Testis (tissue), 2 donors: ENCODE data around the gene SASH3.

Source experiments
- POLR2A ChIP-seq: fragments of 450-650 bp; IDR thresholded peaks from one replicate; pipeline ENCODE4 v1.6.1; 2017; ENCODE audit warnings: antibody characterized with exemption, mild to moderate bottlenecking, moderate library complexity
- TF ChIP-seq, protein P1 (sequence below), 3 experiments: fragments of 450-650 bp in 2 of 3; fragments of 200-600 bp in 1 of 3; sonication (generic) in 1 of 3; IDR thresholded peaks; one replicate each; pipeline ENCODE4 v1.5.1; 2016 to 2019; ENCODE audit warnings: antibody characterized with exemption in 3 of 3, mild to moderate bottlenecking in 2 of 3, moderate library complexity in 1 of 3

GRCh38 chrX:129772796-129773431 is 6.8 kb upstream of the SASH3 start:
- no peak for TF ChIP-seq POLR2A
- TF ChIP-seq, protein P1, sequence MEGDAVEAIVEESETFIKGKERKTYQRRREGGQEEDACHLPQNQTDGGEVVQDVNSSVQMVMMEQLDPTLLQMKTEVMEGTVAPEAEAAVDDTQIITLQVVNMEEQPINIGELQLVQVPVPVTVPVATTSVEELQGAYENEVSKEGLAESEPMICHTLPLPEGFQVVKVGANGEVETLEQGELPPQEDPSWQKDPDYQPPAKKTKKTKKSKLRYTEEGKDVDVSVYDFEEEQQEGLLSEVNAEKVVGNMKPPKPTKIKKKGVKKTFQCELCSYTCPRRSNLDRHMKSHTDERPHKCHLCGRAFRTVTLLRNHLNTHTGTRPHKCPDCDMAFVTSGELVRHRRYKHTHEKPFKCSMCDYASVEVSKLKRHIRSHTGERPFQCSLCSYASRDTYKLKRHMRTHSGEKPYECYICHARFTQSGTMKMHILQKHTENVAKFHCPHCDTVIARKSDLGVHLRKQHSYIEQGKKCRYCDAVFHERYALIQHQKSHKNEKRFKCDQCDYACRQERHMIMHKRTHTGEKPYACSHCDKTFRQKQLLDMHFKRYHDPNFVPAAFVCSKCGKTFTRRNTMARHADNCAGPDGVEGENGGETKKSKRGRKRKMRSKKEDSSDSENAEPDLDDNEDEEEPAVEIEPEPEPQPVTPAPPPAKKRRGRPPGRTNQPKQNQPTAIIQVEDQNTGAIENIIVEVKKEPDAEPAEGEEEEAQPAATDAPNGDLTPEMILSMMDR (IDR thresholded peaks at IDR 0.05) = no peak
